NT2/D1 (cell line): ENCODE results near the gene CHRNE.

Source experiments
- YY1 ChIP-seq: IDR thresholded peaks from 2 replicates; pipeline ENCODE4 v1.6.1; 2011; ENCODE audit not compliant: insufficient read length, insufficient read depth
- ZNF274 ChIP-seq: IDR thresholded peaks from 2 replicates; pipeline ENCODE4 v1.6.1; 2011; ENCODE audit warnings: mild to moderate bottlenecking, low read depth, low read length

DNA sequence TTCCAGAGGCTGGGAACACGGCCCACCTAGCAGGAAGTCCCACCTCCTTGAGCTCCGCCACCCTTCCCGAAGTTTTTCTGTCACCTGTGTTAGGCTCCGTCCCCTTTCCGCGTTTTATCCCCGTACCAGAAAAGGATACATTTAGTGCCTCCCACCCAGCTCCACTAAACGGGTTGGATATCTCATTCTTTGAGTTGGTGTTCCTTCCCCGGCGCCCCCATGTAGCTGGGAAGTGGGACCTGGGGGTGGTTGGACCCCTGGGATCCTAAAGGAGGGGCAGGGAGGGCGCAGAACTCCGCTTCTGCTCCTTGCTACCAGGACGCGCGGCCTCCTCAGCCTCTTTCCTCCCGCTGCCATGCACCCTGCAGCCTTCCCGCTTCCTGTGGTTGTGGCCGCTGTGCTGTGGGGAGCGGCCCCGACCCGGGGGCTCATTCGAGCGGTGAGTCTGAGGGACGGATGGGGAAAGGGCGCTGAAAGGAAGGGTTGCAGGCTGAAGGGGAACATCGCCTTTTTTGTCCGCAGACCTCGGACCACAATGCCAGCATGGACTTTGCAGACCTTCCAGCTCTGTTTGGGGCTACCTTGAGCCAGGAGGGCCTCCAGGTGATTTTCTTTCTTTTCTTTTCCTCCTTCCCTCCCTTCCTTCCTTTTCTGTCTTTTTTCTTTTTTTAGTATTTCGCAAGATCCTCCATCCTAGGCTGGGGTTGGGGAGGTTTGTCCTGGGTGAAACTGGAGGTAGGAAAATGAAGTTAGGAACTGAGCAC lies 37.8 kb upstream of the CHRNE start:
- TF ChIP-seq ZNF274 (no peak), YY1 (no peak)
